DND-41 (cell line): ENCODE results near the gene IL37.

Experiments
- CTCF ChIP-seq: IDR thresholded peaks from 2 replicates; pipeline ENCODE4 v1.5.1; 2012; ENCODE audit warnings: borderline replicate concordance, low read length, moderate library complexity, mild to moderate bottlenecking; ENCODE audit not compliant: poor library complexity, severe bottlenecking; ENCODE audit errors: extremely low read depth
- EZH2 ChIP-seq: IDR thresholded peaks from 3 replicates; pipeline ENCODE4 v1.6.1; 2012; ENCODE audit warnings: borderline replicate concordance, low read depth, mild to moderate bottlenecking, moderate library complexity, low read length, inconsistent platforms; ENCODE audit not compliant: severe bottlenecking

- TF ChIP-seq CTCF (no peak), EZH2 (no peak)
Measured at GRCh38 chr2:112893752-112894151, 17.2 kb upstream of the IL37 start.
